Measurements from ENCODE around the gene BRINP3. TPM values are rescaled to one million over a fixed set of nuclear protein-coding genes. Genes with fewer than 3 reads are reported as not detected.
"Not testable (repeated sequence)": the region's sequence is repeated elsewhere in the genome, so short reads cannot be mapped to it uniquely, and the experiment has no call there.

The BRINP3 gene
- total RNA-seq, 1 donor from 2014 or later: 6.6 TPM

- Mint-ChIP-seq H3K4me3 (no peak overlapping the region), H3K4me1 (ENCODE audit: unreplicated experiment) (no peaks in the 10 kb centered on the region), H3K36me3 (no peaks in the 10 kb centered on the region), H3K9me3 (no peaks in the 10 kb centered on the region), H3K27me3 (no peaks in the 10 kb centered on the region), H3K27ac (no peak overlapping the region)
- no peak for TF ChIP-seq CTCF (conservative IDR thresholded peaks at IDR 0.05)
- DNase-seq (ENCODE audit: extremely low spot score, unreplicated experiment): no peak
Observed at GRCh38 chr1:190138266-190138665, 339.4 kb downstream of the BRINP3 start.

GRCh38 chr1:190129366-190129765 is 348.3 kb downstream of the BRINP3 start:
- Mint-ChIP-seq H3K27me3 (no peaks in the 10 kb centered on the region), H3K4me3 (no peak overlapping the region), H3K4me1 (ENCODE audit: unreplicated experiment) (no peaks in the 10 kb centered on the region), H3K36me3 (no peaks in the 10 kb centered on the region), H3K9me3 (no peaks in the 10 kb centered on the region), H3K27ac (no peak overlapping the region)
- DNase-seq (ENCODE audit: extremely low spot score, unreplicated experiment): no peak
- TF ChIP-seq CTCF (conservative IDR thresholded peaks at IDR 0.05): no peak

GRCh38 chr1:190126728-190127127 is 350.9 kb downstream of the BRINP3 start:
- Mint-ChIP-seq H3K27me3 (no peaks in the 10 kb centered on the region), H3K9me3 (no peaks in the 10 kb centered on the region), H3K36me3 (no peaks in the 10 kb centered on the region), H3K27ac (no peak overlapping the region), H3K4me1 (ENCODE audit: unreplicated experiment) (no peaks in the 10 kb centered on the region), H3K4me3 (no peak overlapping the region)
- DNase-seq (ENCODE audit: extremely low spot score, unreplicated experiment): no peak
- no peak for TF ChIP-seq CTCF (conservative IDR thresholded peaks at IDR 0.05)

- no peak for TF ChIP-seq CTCF (conservative IDR thresholded peaks at IDR 0.05)
- Mint-ChIP-seq H3K27me3 (no peaks in the 10 kb centered on the region), H3K4me3 (no peak overlapping the region), H3K4me1 (ENCODE audit: unreplicated experiment) (no peaks in the 10 kb centered on the region), H3K27ac (no peak overlapping the region), H3K9me3 (no peaks in the 10 kb centered on the region), H3K36me3 (no peaks in the 10 kb centered on the region)
- DNase-seq (ENCODE audit: extremely low spot score, unreplicated experiment): no peak
Observed at GRCh38 chr1:190124068-190124467, 353.6 kb downstream of the BRINP3 start.

GRCh38 chr1:190120564-190120963 is 357.1 kb downstream of the BRINP3 start:
- not testable (repeated sequence) for H3K4me1 Mint-ChIP-seq (ENCODE audit: unreplicated experiment); H3K36me3 Mint-ChIP-seq; DNase-seq (ENCODE audit: extremely low spot score, unreplicated experiment); H3K9me3 Mint-ChIP-seq; H3K27me3 Mint-ChIP-seq; H3K27ac Mint-ChIP-seq; H3K4me3 Mint-ChIP-seq

- no peaks in the 10 kb centered on the region for H3K4me1 Mint-ChIP-seq (ENCODE audit: unreplicated experiment)
- H3K4me3 Mint-ChIP-seq: no peak overlapping the region
- no peaks in the 10 kb centered on the region for H3K9me3 Mint-ChIP-seq
- no peak for TF ChIP-seq CTCF (conservative IDR thresholded peaks at IDR 0.05)
- no peaks in the 10 kb centered on the region for H3K27me3 Mint-ChIP-seq
- no peak for DNase-seq (ENCODE audit: extremely low spot score, unreplicated experiment)
- no peak overlapping the region for H3K27ac Mint-ChIP-seq
- no peaks in the 10 kb centered on the region for H3K36me3 Mint-ChIP-seq
Observed at GRCh38 chr1:190119683-190120082, 358.0 kb downstream of the BRINP3 start.

Data from type B pancreatic cell (in vitro differentiated cells).